SHP77 treated with DMSO at 0.1 percent for 48 hours (cell line): ENCODE results near the gene CNDP1.

ENCODE experiments used
- DNase-seq: peaks from one replicate; lab custom pipeline; 2025; lab: John Stamatoyannopoulos, UW

The CNDP1 gene

DNA sequence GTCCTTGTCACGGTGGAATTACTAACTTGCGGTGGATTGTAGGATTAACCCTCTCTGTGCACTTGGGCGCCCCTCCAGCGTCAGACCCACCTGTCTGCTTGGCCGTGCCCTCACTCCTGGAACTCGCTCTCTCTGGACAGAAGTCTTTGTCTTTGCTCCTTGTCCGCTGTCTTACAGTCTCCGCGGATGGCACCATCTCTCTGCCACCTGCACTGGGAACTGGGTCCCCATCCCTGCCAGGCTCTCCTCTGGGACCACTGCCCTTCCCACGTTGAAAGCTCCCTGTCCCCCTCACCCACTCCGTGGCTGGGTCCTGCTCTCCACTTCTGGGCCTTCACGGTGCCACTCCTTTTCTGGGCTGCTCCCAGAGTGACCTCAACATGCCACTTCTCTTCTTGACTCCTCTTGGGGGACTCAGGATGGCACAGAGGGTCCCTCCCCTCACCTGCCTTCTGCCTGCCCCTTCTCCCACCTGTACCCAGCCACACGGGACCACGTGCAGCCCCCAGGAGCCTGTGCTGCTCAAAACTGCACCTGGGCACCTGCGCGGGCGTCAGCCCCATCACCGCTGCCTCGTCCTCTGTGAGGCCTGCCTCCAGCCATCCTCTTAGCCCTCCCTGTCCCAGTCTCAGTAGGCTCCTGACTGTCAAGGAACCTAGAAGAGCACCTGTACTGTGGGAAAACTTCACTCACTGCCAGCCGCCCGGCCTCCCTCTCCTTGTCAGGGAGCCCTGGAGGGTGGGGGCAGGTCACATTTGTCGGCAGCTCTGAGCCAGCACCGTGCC, 27.0 kb upstream of the CNDP1 start:
- DNase-seq, result no peak

DNA sequence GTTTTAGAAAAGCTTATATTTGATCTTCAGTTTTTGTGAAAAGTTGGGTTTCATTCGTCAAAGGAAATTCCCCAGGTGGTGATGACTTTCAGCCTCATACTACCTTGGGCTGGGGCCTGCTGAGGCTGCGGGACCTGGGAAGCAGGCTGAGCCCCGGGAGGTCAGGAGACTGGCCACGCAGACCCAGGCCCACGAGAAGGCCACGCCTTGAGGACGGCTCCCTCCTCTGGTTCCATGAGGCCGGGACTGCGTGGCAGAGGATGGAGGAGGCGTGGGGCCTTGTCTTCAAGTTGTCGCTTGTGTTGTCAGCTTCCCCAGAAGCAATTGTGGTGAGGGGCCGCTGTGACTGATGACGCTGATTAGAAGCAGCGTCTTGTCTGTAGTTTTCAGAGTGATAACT, 26.4 kb upstream of the CNDP1 start:
- no peak for DNase-seq

DNA sequence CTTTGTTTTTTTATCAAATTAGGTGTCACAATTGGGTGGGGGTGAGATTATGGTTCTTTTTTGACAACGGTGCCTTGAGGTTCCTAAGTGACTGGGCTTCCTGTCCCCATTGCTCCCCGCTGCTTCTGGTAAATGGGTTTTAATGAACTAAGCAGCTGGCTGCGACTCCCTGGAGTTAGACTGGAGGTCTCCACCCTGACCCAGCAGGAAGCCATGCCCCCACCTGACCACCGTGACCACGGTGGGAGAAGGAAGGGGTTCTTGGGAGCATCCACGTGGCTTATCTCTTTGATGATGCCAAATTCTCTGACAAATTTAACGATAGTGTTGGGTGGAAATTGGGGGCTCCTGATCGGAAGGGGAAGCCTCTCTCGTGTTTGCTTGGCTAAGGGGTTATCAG, 25.9 kb upstream of the CNDP1 start:
- DNase-seq, result no peak

DNA sequence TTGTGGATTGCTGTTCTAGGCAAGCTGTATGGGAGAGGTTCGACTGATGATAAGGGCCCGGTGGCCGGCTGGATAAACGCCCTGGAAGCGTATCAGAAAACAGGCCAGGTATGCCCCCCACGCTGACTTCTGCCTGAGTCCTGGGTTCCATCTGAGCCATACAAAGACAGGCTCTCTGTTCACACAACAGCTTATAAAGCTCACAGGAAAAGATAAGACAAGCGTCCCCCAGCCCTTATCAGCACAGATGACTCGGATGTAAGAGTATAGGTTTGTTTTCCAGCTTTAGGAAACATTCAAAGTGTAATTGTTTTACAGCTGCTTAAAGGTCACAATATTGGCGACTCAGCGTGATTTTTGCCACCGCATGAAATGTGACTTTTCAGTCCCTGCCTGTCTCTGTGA, 25.5 kb upstream of the CNDP1 start:
- DNase-seq, result no peak

DNA sequence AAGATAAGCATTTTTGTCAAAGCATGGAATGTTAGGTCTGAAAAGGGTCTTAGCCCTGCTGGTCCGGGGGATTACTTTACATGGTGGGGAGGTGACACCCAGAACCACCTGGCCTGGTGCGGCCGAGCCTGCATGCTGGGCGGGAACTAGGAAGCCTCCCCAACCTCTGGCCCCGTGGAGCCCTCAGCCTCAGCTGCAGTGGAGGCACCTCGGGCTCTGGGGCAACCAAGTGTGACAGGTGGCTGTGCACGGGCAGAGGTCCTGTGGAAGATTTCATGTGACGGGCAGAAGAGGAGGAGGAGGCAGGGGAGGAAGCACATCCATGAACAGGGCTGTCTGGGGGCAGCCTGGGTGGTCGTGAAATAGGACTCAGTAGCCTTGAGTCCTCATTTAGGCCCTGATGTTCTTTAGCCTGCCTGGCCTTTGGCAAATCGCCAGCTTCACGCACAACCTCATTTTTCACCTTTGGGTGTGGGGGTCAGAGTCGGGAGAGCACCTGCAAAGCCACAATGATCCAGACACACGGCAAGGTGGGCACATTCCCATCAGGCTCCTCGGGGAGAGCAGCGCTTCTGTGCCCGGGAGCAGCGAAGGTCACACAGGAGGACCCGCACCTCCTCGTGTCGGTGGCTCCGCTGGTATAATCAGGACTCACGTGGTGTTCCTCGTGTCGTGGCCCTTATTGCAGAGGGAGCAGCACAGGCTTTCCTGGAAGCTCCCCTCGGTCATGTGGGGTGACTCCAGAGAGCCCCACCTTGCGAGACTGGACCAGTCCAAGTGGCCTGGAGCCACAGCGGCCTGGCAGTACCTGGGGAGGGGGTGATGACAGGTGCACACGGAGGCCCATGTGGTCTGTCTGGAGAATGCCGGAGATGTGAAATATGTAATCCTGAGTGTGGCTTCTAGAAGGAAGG, 24.2 kb upstream of the CNDP1 start:
- no peak for DNase-seq

DNA sequence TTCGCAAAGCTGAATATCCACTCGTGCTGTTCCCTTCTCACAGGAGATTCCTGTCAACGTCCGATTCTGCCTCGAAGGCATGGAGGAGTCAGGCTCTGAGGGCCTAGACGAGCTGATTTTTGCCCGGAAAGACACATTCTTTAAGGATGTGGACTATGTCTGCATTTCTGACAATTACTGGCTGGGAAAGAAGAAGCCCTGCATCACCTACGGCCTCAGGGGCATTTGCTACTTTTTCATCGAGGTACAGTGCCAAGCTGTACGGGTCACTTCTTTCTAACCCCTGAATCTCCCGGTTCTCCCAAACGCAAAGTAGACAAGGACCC, 23.6 kb upstream of the CNDP1 start:
- no peak for DNase-seq

DNA sequence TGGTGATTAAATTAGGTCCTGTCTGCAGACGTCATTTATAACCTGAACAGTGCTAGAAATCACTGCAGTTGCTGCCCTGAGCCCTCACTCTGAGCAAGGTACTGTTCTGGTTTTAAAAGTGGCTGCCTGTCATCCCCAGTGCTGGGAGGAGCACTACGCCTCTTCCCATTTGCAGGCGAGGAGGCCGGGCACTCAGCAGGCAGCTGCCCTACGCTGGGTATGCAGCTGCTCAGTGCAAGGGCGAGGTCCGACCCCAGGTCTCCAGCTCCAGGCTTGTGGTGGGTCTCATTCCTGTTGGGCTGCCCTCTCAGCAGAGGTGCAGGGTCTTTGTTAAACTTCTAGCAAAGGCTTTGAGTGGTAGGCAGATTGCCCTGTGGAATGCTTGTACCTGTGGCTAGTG, 22.5 kb upstream of the CNDP1 start:
- no peak for DNase-seq

DNA sequence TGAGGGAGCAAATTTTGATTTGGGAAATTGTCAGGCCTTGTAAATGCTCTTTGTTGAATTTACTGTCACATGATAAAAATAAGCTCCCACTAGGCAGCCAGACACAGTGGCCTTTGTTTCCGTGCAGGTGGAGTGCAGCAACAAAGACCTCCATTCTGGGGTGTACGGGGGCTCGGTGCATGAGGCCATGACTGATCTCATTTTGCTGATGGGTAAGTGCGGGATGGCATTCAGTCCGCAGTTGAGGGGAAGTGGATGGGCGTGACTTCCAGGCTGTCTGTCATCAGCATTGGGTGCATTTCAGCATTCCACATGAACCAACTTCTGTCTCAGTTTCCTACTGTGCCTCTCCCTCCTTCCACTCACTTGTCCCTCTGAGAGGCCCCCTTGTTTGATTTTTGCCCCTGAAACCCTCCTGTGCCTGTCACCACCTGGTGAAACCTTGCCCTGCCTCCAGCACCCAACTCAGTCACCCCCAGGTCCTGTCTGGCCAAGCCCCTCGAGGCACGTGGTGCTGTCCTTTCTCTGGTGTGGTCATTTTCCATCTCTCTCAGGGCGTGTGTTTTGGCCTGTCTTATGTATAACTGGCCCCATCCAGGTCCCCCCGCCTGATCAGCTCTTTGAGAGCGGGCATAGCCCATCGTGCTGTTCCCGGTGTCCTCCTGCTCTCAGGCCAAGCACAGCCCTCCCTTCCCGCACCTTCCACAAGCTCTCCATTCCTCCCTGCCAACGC, 21.8 kb upstream of the CNDP1 start:
- no peak for DNase-seq

DNA sequence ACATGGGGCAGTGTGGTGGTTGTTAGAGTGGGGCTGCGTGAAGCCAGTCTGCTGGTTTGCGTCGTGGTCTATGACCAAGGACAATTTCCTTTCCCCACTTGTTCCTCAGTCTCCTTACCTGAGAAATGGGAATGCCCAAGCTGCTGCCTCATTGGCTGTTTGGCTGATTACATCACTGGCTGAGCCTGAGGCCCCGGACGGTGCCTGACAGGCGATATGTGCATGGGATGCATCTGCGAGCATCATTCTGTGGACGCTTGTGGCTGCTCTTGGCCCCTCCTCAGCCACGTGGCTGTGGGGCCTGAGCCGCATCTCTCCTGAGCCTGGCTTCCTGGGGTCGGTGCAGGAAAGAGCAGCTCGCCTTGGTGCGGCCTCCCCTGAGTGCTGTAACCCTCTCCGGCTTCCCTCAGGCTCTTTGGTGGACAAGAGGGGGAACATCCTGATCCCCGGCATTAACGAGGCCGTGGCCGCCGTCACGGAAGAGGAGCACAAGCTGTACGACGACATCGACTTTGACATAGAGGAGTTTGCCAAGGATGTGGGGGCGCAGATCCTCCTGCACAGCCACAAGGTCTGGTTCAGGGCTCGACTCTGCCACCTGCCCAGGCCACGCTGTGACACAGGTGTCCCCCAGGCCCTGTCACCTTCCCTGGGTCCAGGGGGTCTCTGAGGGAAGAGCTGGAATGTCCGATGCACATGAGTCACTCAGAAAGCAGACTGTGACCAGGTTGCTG, 21.0 kb upstream of the CNDP1 start:
- no peak for DNase-seq

DNA sequence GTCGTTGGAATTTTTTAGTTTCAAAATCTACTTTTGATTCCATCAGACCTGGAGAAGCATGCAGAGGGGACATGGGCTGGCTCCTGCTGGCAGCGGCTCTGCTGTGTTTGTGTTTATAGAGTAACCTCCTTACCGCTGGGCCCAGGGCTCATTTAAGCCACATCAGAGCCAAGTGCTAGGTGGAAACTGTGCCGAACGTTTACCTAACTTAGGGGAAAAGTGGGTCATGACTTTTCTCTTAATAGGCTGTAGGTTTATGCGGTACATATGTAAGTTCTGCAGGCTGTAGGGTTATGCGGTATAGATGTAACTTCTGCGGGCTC, 20.5 kb upstream of the CNDP1 start:
- DNase-seq, result no peak

DNA sequence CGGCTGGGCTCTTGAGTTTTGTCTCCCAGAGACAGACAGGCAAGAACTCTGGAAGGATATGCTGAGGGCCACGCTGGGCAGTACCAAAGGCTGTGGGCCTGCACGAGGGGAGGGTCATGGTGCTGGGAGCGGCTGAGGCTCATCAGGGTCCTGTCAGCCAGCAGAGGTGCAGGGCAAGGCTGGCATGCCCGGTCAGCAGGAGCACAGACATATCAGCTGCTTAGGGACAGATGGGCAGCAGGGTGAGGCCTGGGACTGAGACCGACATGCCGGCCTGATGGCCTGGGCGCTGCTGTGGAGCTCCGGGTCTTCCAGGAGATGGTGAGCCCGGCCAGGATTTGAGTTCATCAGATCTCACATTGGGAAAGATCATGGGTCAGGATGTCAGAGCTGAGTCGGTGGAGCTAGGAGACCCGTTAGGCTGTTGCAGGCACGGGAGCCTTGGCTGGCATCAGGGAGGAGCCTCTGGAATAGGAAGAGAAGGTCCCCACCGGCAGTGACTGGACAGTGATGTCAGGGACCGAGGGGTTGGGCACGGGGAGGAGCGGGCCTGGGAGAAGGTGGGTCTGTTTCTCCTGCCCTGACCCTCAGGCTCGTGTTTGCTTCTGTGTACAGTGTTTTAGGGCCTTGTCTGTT, 19.3 kb upstream of the CNDP1 start:
- no peak for DNase-seq

DNA sequence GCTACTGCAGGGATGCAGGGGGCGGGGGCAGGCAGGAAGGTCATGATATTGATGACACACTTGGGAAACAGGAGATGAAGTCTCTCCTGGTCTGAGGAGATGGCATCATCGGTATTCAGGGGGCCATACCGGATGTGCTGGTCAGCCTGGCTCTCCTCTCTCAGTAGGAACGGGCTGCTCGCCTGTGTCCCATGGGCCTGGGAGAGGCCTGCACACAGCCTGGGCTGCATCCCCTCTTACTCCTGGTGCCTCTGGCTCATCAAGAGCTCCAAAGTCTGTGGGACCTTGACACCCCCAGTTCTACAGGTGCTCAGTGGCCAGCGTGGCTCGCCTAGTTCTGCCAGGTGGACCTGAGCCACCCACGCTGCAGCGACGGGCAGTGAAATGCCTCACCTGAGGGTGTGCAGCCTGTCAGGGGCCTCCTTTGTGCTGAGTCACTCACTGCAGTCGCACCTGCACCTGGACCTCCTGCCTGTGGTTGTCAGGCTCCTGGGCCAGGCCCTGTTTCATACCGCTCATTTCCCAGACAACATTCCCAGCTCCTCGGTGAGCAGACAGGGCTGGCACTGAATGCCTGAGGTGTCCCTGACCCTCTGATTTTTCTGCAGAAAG, 18.6 kb upstream of the CNDP1 start:
- no peak for DNase-seq

DNA sequence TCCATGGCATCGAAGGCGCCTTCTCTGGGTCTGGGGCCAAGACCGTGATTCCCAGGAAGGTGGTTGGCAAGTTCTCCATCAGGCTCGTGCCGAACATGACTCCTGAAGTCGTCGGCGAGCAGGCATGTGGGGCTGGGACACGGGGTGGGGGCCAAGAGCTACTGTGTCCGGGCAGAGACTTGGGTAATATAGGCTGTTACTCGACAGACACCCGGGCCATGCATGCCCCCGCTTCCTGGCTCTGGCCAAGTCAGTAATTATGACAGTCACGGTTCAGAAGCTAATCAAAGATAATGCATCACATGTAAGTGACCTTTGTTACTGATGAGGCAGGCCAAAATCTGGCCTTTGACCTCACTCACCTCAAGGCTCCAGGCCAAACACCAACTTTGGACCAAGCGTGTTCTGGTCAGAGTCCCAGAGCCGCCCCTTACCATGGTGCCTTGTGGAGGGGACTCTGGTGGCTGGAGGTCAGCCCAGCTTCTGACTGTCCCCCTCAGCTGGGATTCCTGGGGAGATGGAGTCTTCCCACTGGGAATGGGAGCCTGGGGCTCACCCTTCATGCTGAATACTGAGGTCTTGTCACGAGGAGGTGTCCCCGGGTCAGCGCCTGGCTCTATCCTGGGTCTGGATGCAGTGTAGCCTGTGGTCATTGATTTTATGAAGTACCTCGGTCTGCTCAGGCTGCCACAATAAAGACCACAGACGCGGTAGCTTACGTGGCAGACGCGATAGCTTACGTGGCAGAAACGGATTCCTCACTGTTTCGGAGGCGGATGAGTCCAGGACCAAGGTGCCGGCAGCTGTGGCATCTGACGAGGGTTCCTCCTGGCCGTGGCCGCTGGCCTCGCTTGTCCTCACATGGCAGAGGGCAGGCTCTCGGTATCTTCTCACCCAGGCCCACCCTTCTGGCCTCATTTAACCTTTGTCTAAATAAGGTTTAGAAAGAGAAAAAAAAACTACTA, 17.7 kb upstream of the CNDP1 start:
- DNase-seq, result no peak

DNA sequence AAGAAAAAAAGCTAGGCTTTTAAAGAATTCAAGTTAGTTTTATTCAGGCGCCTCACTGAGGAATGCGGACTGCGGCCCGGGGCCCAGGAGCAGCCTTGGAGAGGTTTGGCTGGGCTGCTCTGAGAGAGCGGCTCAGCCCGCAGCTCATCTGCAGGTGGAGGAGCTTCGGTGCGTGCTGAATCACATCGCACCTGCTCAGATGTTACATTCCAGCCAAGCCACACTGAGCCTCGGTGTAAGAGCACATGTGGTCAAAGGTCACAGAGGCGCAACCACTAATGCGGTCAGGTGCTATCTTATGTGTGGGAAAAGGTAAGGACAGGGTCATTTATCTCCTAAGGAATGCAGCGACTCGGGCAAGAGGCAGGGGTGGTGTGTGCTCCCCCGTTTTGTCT, 17.1 kb upstream of the CNDP1 start:
- no peak for DNase-seq

DNA sequence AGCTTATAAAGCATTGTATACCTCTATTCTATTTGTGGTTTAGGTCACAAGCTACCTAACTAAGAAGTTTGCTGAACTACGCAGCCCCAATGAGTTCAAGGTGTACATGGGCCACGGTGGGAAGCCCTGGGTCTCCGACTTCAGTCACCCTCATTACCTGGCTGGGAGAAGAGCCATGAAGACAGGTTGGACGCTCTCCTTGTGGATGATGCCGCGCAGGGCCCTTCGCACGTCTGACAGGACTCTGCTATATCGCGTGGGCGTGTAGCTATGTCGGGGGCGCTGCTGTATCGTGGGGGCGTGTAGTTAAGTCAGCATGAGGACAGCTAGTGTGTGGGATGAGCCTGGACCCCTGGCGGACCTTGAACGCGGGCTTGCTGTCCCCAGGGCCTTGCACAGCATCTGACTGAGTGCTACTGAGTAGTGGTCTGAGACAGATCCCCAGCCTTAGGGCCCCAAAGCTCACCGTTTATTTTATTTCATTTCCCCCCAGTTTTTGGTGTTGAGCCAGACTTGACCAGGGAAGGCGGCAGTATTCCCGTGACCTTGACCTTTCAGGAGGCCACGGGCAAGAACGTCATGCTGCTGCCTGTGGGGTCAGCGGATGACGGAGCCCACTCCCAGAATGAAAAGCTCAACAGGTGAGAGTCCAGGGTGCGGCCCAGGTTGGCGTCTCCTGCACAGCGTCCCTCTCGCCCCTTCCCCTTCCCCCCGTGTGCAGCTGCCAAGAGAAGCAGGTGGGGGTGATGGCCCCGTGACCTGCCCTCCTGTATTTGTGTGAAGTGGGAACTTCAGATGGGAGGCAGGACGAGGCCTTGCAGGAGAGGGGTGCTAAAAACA, 15.6 kb upstream of the CNDP1 start:
- no peak for DNase-seq

DNA sequence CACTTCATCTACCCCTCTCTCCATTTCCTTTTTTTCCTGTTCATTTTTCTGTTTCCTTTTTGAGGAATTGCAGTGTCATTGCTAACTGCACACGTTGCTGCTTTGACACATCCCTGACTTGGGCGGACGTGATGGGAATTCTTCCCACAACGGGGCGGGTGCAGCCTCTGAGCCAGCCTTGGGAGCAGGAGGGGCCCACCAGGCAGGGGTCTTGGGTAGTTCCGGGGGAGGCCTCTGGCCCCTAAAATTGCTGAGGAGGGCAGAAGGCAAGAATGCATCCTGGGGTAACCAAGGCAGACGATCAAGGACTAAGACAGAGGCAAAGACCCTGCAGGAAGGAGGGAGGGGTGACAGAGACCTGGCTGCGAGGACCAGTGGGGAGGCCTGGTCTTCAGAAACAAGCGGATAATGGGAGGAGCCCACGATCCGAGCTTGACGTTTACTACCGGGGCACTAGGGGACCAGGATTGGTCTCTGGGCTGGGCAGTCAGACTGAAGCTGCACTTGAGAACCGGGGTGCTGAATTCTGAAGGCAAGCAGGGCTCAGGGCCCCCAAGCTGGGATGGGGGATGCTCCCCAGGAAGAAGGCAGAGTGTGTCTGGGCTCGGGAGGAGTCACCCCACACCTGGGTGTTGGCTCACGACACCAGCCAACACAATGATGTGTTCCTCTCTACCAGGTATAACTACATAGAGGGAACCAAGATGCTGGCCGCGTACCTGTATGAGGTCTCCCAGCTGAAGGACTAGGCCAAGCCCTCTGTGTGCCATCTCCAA, 14.8 kb upstream of the CNDP1 start:
- DNase-seq, result no peak

DNA sequence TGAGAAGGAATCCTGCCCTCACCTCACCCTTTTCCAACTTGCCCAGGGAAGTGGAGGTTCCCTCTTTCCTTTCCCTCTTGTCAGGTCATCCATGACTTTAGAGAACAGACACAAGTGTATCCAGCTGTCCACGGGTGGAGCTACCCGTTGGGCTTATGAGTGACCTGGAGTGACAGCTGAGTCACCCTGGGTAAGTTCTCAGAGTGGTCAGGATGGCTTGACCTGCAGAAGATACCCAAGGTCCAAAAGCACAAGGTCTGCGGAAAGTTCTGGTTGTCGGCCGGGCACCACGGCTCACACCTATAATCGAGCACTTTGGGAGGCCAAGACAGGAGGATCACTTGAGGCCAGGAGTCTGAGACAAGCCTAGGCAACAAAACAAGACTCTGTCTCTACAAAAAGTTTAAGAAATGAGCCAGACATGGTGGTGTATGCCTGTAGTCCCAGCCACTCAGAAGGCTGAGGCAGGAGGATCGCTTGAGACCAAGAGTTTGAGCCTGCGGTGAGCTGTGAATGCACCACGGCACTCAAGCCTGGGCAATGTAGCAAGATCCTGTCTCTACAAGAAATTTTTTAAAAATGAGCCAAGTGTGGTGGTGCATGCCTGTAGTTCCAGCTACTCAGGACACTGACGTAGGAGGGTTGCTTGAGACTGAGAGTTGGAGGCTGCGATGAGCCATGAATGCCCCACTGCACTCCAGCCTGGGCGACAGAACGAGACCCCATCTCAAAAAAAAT, 14.0 kb upstream of the CNDP1 start:
- no peak for DNase-seq
